ENCODE measurements around the gene BSN.

The BSN gene

GRCh38 chr3:49593041-49593440 is 38.8 kb downstream of the BSN start:
- intact Hi-C loops (cut with DNase I; ENCODE audit: low total_unique reads), result no loop called here
- peaks cover 0 to 6% (median 0%) of the 10 kb centered on the region in 3 donors for H3K9me3 ChIP-seq
- no peak for TF ChIP-seq CTCF (IDR thresholded peaks at IDR 0.05)
- no peaks in the 10 kb centered on the region for H3K4me1 ChIP-seq
- DNase-seq, result no peak
- H3K27me3 ChIP-seq, result no peaks in the 10 kb centered on the region
- H3K27ac ChIP-seq, result no peak overlapping the region
- H3K36me3 ChIP-seq, result no peaks in the 10 kb centered on the region
- H3K4me3 ChIP-seq, result no peak overlapping the region

- H3K9me3 ChIP-seq, result no peaks in the 10 kb centered on the region
- H3K27me3 ChIP-seq, result no peaks in the 10 kb centered on the region
- no peak for DNase-seq
- no peak overlapping the region for H3K27ac ChIP-seq
- no peak for TF ChIP-seq CTCF (IDR thresholded peaks at IDR 0.05)
- intact Hi-C loops (cut with DNase I; ENCODE audit: low total_unique reads), result no loop called here
- no peaks in the 10 kb centered on the region for H3K36me3 ChIP-seq
- H3K4me3 ChIP-seq, result no peak overlapping the region
- no peaks in the 10 kb centered on the region for H3K4me1 ChIP-seq
Observed at GRCh38 chr3:49600781-49601180, 46.5 kb downstream of the BSN start.

- Histone ChIP-seq H3K4me3 (no peak overlapping the region), H3K36me3 (no peaks in the 10 kb centered on the region), H3K27ac (no peak overlapping the region), H3K9me3 (no peaks in the 10 kb centered on the region), H3K4me1 (no peaks in the 10 kb centered on the region), H3K27me3 (no peaks in the 10 kb centered on the region)
- TF ChIP-seq CTCF (IDR thresholded peaks at IDR 0.05), result no peak
- intact Hi-C loops (cut with DNase I; ENCODE audit: low total_unique reads), result no loop called here
- no peak for DNase-seq
Observed at GRCh38 chr3:49601358-49602048, 47.2 kb downstream of the BSN start.

DNA sequence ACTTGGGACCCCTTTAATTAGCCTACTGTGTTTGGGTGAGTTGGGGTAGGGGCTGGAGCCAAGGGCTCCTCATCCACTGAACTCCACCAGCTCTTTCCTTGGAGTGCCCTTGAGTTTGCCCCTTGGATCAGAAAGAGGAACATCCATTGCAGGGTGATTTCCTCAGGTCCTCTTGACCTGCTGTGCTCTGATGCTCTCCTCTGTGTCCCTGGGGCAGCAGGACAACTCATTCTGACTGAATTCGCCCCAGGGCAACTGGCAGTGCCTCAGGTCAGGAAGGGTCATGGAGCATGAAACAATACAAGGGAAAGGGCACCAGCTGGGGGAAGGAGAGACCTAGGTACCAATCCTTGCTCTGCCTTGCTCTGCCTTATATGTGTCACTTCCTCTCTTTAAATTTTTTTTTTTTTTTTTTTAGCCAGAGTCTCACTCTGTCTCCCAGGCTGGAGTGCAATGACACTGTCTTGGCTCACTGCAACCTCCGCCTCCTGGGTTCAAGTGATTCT is 47.8 kb downstream of the BSN start:
- no peak for DNase-seq
- H3K4me3 ChIP-seq, result no peak overlapping the region
- no peaks in the 10 kb centered on the region for H3K27me3 ChIP-seq
- no peaks in the 10 kb centered on the region for H3K4me1 ChIP-seq
- no peaks in the 10 kb centered on the region for H3K9me3 ChIP-seq
- H3K27ac ChIP-seq, result no peak overlapping the region
- no peak for TF ChIP-seq CTCF (IDR thresholded peaks at IDR 0.05)
- intact Hi-C loops (cut with DNase I; ENCODE audit: low total_unique reads), result no loop called here
- H3K36me3 ChIP-seq, result no peaks in the 10 kb centered on the region

- DNase-seq, result no peak
- Histone ChIP-seq H3K4me3 (no peak overlapping the region), H3K4me1 (no peaks in the 10 kb centered on the region), H3K27ac (no peak overlapping the region), H3K36me3 (no peaks in the 10 kb centered on the region), H3K27me3 (no peaks in the 10 kb centered on the region), H3K9me3 (no peaks in the 10 kb centered on the region)
- no peak for TF ChIP-seq CTCF (IDR thresholded peaks at IDR 0.05)
- intact Hi-C loops (cut with DNase I; ENCODE audit: low total_unique reads), result no loop called here
Observed at GRCh38 chr3:49602877-49603411, 48.7 kb downstream of the BSN start.

Measured in tibial artery (tissue), 4 donors.